Fibroblast of lung (primary cell): ENCODE measurements around the gene GABRB3. TPM values are rescaled to one million over a fixed set of nuclear protein-coding genes. Genes with fewer than 3 reads are reported as not detected.

Experiments used
- DNase-seq, 2 donors: peaks; one replicate each; pipeline versions ENCODE4 v3.0.0 to v3.0.0-alpha.2; 2010; ENCODE audit warnings: low read depth in 2 of 2
- H2AFZ ChIP-seq: 2 replicates; pipeline ENCODE4 v1.5.1; 2012; ENCODE audit warnings: low read length, control low read depth, inconsistent platforms
- H3K27ac ChIP-seq: 2 replicates; pipeline ENCODE4 v1.5.1; 2011; ENCODE audit warnings: low read length, control low read depth; ENCODE audit not compliant: insufficient read depth
- H3K27me3 ChIP-seq: 2 replicates; pipeline ENCODE4 v1.5.1; 2011; ENCODE audit warnings: mild to moderate bottlenecking, low read length; ENCODE audit not compliant: control insufficient read depth, insufficient read depth
- H3K36me3 ChIP-seq: 2 replicates; pipeline ENCODE4 v1.5.1; 2011; ENCODE audit warnings: low read length; ENCODE audit not compliant: control insufficient read depth, insufficient read depth
- H3K4me1 ChIP-seq: 2 replicates; pipeline ENCODE4 v1.5.1; 2011; ENCODE audit warnings: low read length; ENCODE audit not compliant: control insufficient read depth, insufficient read depth; ENCODE audit errors: extremely low read depth
- H3K4me2 ChIP-seq: 2 replicates; pipeline ENCODE4 v1.5.1; 2011; ENCODE audit warnings: low read length, control low read depth; ENCODE audit not compliant: insufficient read depth; ENCODE audit errors: extremely low read depth
- H3K4me3 ChIP-seq, 4 experiments: fragments of 200-600 bp in 1 of 4; sonication (generic) in 1 of 4; replicated peaks in 1 of 4; 2 replicates each; pipeline ENCODE4 v1.5.1; 2011 to 2016; ENCODE audit warnings: low read length in 4 of 4, low read depth in 3 of 4, mild to moderate bottlenecking in 3 of 4, control low read depth in 2 of 4, inconsistent platforms in 1 of 4, mixed read lengths in 1 of 4; ENCODE audit not compliant: insufficient read depth in 1 of 4; ENCODE audit errors: control extremely low read depth in 1 of 4
- H3K79me2 ChIP-seq: 2 replicates; pipeline ENCODE4 v1.5.1; 2012; ENCODE audit warnings: mild to moderate bottlenecking, low read length, inconsistent platforms; ENCODE audit not compliant: control insufficient read depth, insufficient read depth
- H3K9ac ChIP-seq: 2 replicates; pipeline ENCODE4 v1.5.1; 2011; ENCODE audit warnings: mild to moderate bottlenecking, low read length, control low read depth; ENCODE audit not compliant: insufficient read depth
- H3K9me3 ChIP-seq: 2 replicates; pipeline ENCODE4 v1.5.1; 2012; ENCODE audit warnings: low read depth, low read length; ENCODE audit not compliant: control insufficient read depth, insufficient read depth
- H4K20me1 ChIP-seq: 2 replicates; pipeline ENCODE4 v1.5.1; 2011; ENCODE audit warnings: low read length; ENCODE audit not compliant: control insufficient read depth, insufficient read depth; ENCODE audit errors: extremely low read depth
- CTCF ChIP-seq, 2 donors: IDR thresholded peaks in 1 of 2; conservative IDR thresholded peaks in 1 of 2; 1 replicate in 1 of 2; 2 replicates in 1 of 2; pipeline ENCODE4 v1.5.1; 2011 to 2012; ENCODE audit warnings: low read length in 2 of 2, control low read depth in 1 of 2, inconsistent platforms in 1 of 2, low read depth in 1 of 2, mild to moderate bottlenecking in 1 of 2
- EZH2 ChIP-seq: IDR thresholded peaks from 2 replicates; pipeline ENCODE4 v1.5.1; 2012; ENCODE audit warnings: low read length, control low read depth, mild to moderate bottlenecking; ENCODE audit errors: missing control alignments
- polyA plus RNA-seq, 2 donors: library from polyadenylated mRNA; depleted of rRNA in 1 of 2; stranded (reverse) in 1 of 2; unstranded in 1 of 2; fragments of >200 nt; gene quantifications; 2 replicates each; pipeline ENCODE4 v1.2.1, GENCODE V29; 2011 to 2012; ENCODE audit warnings: missing spikeins in 1 of 2
- total RNA-seq: library from RNA; depleted of rRNA; stranded (reverse); fragments of >200 nt; gene quantifications from 2 replicates; pipeline ENCODE4 v1.2.1, GENCODE V29; 2014

GABRB3 gene
- total and polyA plus RNA-seq, 2 donors (not counting 1 experiment from before 2014, with no cell fraction given) = 1.1 to 1.5 TPM

- DNase-seq = no peak
- Histone ChIP-seq H3K4me2 (no peak overlapping the region), H3K4me1 (no peaks in the 10 kb centered on the region), H3K9ac (no peak overlapping the region), H3K27ac (no peak overlapping the region), H3K27me3 (peaks cover 3% of the 10 kb centered on the region), H3K9me3 (no peaks in the 10 kb centered on the region), H3K36me3 (no peaks in the 10 kb centered on the region), H2AFZ (no peak overlapping the region), H3K79me2 (no peaks in the 10 kb centered on the region), H3K4me3 (no peak overlapping the region), H4K20me1 (no peaks in the 10 kb centered on the region)
- TF ChIP-seq CTCF (conservative IDR thresholded peaks at IDR 0.05 in 1 of 2, IDR thresholded peaks at IDR 0.05 in 1 of 2; ENCODE audit: low read depth in 1 of 2, low read length in 2 of 2) (no peak), EZH2 (no peak)
These were observed 5.6 kb downstream of the GABRB3 start for GRCh38 chr15:26767169-26767670.

GRCh38 chr15:26766262-26766661, 6.6 kb downstream of the GABRB3 start:
- TF ChIP-seq EZH2 (no peak), CTCF (conservative IDR thresholded peaks at IDR 0.05 in 1 of 2, IDR thresholded peaks at IDR 0.05 in 1 of 2; ENCODE audit: low read depth in 1 of 2, low read length in 2 of 2) (no peak)
- H3K4me2 ChIP-seq = no peak overlapping the region
- no peak overlapping the region for H3K9ac ChIP-seq
- H3K4me1 ChIP-seq = no peaks in the 10 kb centered on the region
- no peaks in the 10 kb centered on the region for H4K20me1 ChIP-seq
- no peaks in the 10 kb centered on the region for H3K27me3 ChIP-seq
- no peaks in the 10 kb centered on the region for H3K79me2 ChIP-seq
- H3K27ac ChIP-seq = no peak overlapping the region
- H3K36me3 ChIP-seq = no peaks in the 10 kb centered on the region
- H2AFZ ChIP-seq = no peak overlapping the region
- no peak for DNase-seq
- H3K9me3 ChIP-seq = no peaks in the 10 kb centered on the region
- no peak overlapping the region for H3K4me3 ChIP-seq

- H3K4me1 ChIP-seq = no peaks in the 10 kb centered on the region
- H3K9me3 ChIP-seq = no peaks in the 10 kb centered on the region
- no peak overlapping the region for H3K9ac ChIP-seq
- TF ChIP-seq CTCF (conservative IDR thresholded peaks at IDR 0.05 in 1 of 2, IDR thresholded peaks at IDR 0.05 in 1 of 2; ENCODE audit: low read depth in 1 of 2, low read length in 2 of 2) = no peak
- no peak for TF ChIP-seq EZH2
- no peak overlapping the region for H3K4me3 ChIP-seq
- no peaks in the 10 kb centered on the region for H3K79me2 ChIP-seq
- H3K27me3 ChIP-seq = no peaks in the 10 kb centered on the region
- no peak overlapping the region for H3K27ac ChIP-seq
- no peak overlapping the region for H3K4me2 ChIP-seq
- H3K36me3 ChIP-seq = no peaks in the 10 kb centered on the region
- no peak for DNase-seq
- no peaks in the 10 kb centered on the region for H4K20me1 ChIP-seq
- H2AFZ ChIP-seq = no peak overlapping the region
These were observed 12.9 kb downstream of the GABRB3 start for GRCh38 chr15:26759986-26760385.
